Caco-2 (cell line): ENCODE results near the gene ADGRF3. TPM values are rescaled to one million over a fixed set of nuclear protein-coding genes. Genes with fewer than 3 reads are reported as not detected.

Source experiments
- BruUV-seq: library from RNA; stranded (reverse); fragments of 400-500 nt; replicated peaks from 2 replicates; lab custom pipeline; 2021; lab: Mats Ljungman, UMichigan
- CTCF ChIA-PET: fragments of 300-600 bp; sonication (Branson Sonifier 250); formaldehyde crosslinking; loops from one replicate; lab custom pipeline; 2022; ENCODE audit warnings: antibody characterized with exemption; lab: Charles Lee
- POLR2A ChIA-PET: fragments of 300-600 bp; sonication (Branson Sonifier 250); formaldehyde crosslinking; loops from one replicate; lab custom pipeline; 2022; ENCODE audit warnings: antibody characterized with exemption; lab: Charles Lee
- DNase-seq, 2 experiments: peaks; one replicate each; pipeline versions ENCODE4 v3.0.0 to v3.0.0-alpha.2; 2020 to 2022
- H3K27me3 ChIP-seq: replicated peaks from 2 replicates; pipeline ENCODE4 v1.6.0; 2011; ENCODE audit warnings: low read length; ENCODE audit not compliant: control insufficient read depth, insufficient read depth
- H3K36me3 ChIP-seq: 2 replicates; pipeline ENCODE4 v1.5.1; 2011; ENCODE audit warnings: low read length; ENCODE audit not compliant: control insufficient read depth, insufficient read depth
- H3K4me1 ChIP-seq: fragments of 250-450 bp; sonication (Bioruptor Pico); 2 replicates; pipeline ENCODE4 v1.5.1; 2020; ENCODE audit warnings: mild to moderate bottlenecking
- H3K4me3 ChIP-seq: 2 replicates; pipeline ENCODE4 v1.5.1; 2011; ENCODE audit warnings: low read depth, mild to moderate bottlenecking, control low read depth, low read length
- H3K9me3 ChIP-seq: fragments of 250-450 bp; sonication (Bioruptor Pico); 2 replicates; pipeline ENCODE4 v1.5.1; 2020; ENCODE audit warnings: mild to moderate bottlenecking, moderate library complexity
- H3K27ac Mint-ChIP-seq: one replicate; pipeline ENCODE4 v1.8.0; 2022; ENCODE audit warnings: mixed read lengths; ENCODE audit not compliant: unreplicated experiment
- H3K27me3 Mint-ChIP-seq: one replicate; pipeline ENCODE4 v1.8.0; 2022; ENCODE audit warnings: mixed read lengths; ENCODE audit not compliant: insufficient read depth, unreplicated experiment
- H3K36me3 Mint-ChIP-seq: one replicate; pipeline ENCODE4 v1.8.0; 2022; ENCODE audit warnings: mild to moderate bottlenecking, mixed read lengths; ENCODE audit not compliant: insufficient read depth, unreplicated experiment
- H3K4me1 Mint-ChIP-seq: one replicate; pipeline ENCODE4 v1.8.0; 2022; ENCODE audit warnings: low read depth, mixed read lengths; ENCODE audit not compliant: unreplicated experiment
- H3K4me3 Mint-ChIP-seq: one replicate; pipeline ENCODE4 v1.8.0; 2022; ENCODE audit warnings: mild to moderate bottlenecking, moderate library complexity, mixed read lengths; ENCODE audit not compliant: unreplicated experiment
- H3K9me3 Mint-ChIP-seq: one replicate; pipeline ENCODE4 v1.8.0; 2022; ENCODE audit warnings: mixed read lengths; ENCODE audit not compliant: unreplicated experiment
- CTCF ChIP-seq, 2 experiments: fragments of 200-600 bp in 1 of 2; IDR thresholded peaks; 1 replicate in 1 of 2; 2 replicates in 1 of 2; pipeline versions ENCODE4 v1.5.1 to v1.8.0; 2011 to 2022; ENCODE audit warnings: antibody characterized with exemption in 1 of 2, control low read depth in 1 of 2, inconsistent platforms in 1 of 2, low read depth in 1 of 2, low read length in 1 of 2, mild to moderate bottlenecking in 1 of 2, moderate library complexity in 1 of 2; ENCODE audit not compliant: insufficient read depth in 1 of 2, severe bottlenecking in 1 of 2, unreplicated experiment in 1 of 2
- intact Hi-C: fragments of 100-400 bp; cut with micrococcal nuclease; formaldehyde crosslinking; loops from one replicate; pipeline ENCODE4 v1.10.0; 2022; ENCODE audit not compliant: unreplicated experiment
- total RNA-seq: library from RNA; stranded (reverse); gene quantifications from 2 replicates; pipeline ENCODE4 v1.2.3, GENCODE V29; 2022

The ADGRF3 gene
- total RNA-seq, 1 experiment from 2014 or later, result 0.18 TPM

GRCh38 chr2:26285931-26286330 is 60.7 kb downstream of the ADGRF3 start:
- no peak for DNase-seq
- Mint-ChIP-seq H3K36me3 (peaks cover 39% of the 10 kb centered on the region), H3K4me3 (no peak overlapping the region), H3K27me3 (no peaks in the 10 kb centered on the region), H3K9me3 (no peaks in the 10 kb centered on the region), H3K27ac (no peak overlapping the region), H3K4me1 (peaks cover 7% of the 10 kb centered on the region)
- Histone ChIP-seq H3K36me3 (0 out of 2 replicates have a peak, but pooled peaks cover 3% of the 10 kb centered on the region), H3K27me3 (no peaks in the 10 kb centered on the region), H3K9me3 (no peaks in the 10 kb centered on the region), H3K4me3 (no peak overlapping the region), H3K4me1 (peaks cover 8% of the 10 kb centered on the region)
- ChIA-PET POLR2A (no interaction called here), CTCF (no interaction called here)
- BruUV-seq, result no TSS peak
- no peak for TF ChIP-seq CTCF (IDR thresholded peaks at IDR 0.05; ENCODE audit: insufficient read depth in 1 of 2, low read depth in 1 of 2, low read length in 1 of 2, severe bottlenecking in 1 of 2, unreplicated experiment in 1 of 2)
- intact Hi-C loops, result no loop called here

GRCh38 chr2:26284132-26284531 is 62.5 kb downstream of the ADGRF3 start:
- no peak overlapping the region for H3K4me3 ChIP-seq
- BruUV-seq, result no TSS peak
- CTCF ChIA-PET, result no interaction called here
- intact Hi-C loops, result no loop called here
- H3K36me3 ChIP-seq, result 0 out of 2 replicates have a peak, but pooled peaks cover 3% of the 10 kb centered on the region
- POLR2A ChIA-PET, result no interaction called here
- H3K4me3 Mint-ChIP-seq, result no peak overlapping the region
- H3K27me3 Mint-ChIP-seq, result no peaks in the 10 kb centered on the region
- peaks cover 7% of the 10 kb centered on the region for H3K4me1 Mint-ChIP-seq
- H3K9me3 Mint-ChIP-seq, result no peaks in the 10 kb centered on the region
- no peak for DNase-seq
- peaks cover 8% of the 10 kb centered on the region for H3K4me1 ChIP-seq
- TF ChIP-seq CTCF (IDR thresholded peaks at IDR 0.05; ENCODE audit: insufficient read depth in 1 of 2, low read depth in 1 of 2, low read length in 1 of 2, severe bottlenecking in 1 of 2, unreplicated experiment in 1 of 2), result no peak
- no peaks in the 10 kb centered on the region for H3K27me3 ChIP-seq
- no peaks in the 10 kb centered on the region for H3K9me3 ChIP-seq
- H3K27ac Mint-ChIP-seq, result no peak overlapping the region
- H3K36me3 Mint-ChIP-seq, result peaks cover 51% of the 10 kb centered on the region

- CTCF ChIA-PET, result no interaction called here
- H3K36me3 Mint-ChIP-seq, result peaks cover 56% of the 10 kb centered on the region
- no TSS peak for BruUV-seq
- H3K4me3 ChIP-seq, result no peak overlapping the region
- no peaks in the 10 kb centered on the region for H3K27me3 Mint-ChIP-seq
- no peaks in the 10 kb centered on the region for H3K9me3 Mint-ChIP-seq
- TF ChIP-seq CTCF (IDR thresholded peaks at IDR 0.05; ENCODE audit: insufficient read depth in 1 of 2, low read depth in 1 of 2, low read length in 1 of 2, severe bottlenecking in 1 of 2, unreplicated experiment in 1 of 2), result no peak
- intact Hi-C loops, result no loop called here
- POLR2A ChIA-PET, result no interaction called here
- H3K9me3 ChIP-seq, result no peaks in the 10 kb centered on the region
- no peak overlapping the region for H3K4me3 Mint-ChIP-seq
- H3K27ac Mint-ChIP-seq, result no peak overlapping the region
- H3K4me1 ChIP-seq, result peaks cover 8% of the 10 kb centered on the region
- H3K4me1 Mint-ChIP-seq, result peaks cover 7% of the 10 kb centered on the region
- H3K36me3 ChIP-seq, result 0 out of 2 replicates have a peak, but pooled peaks cover 3% of the 10 kb centered on the region
- no peak for DNase-seq
- H3K27me3 ChIP-seq, result no peaks in the 10 kb centered on the region
Measured at GRCh38 chr2:26283606-26284005, 63.0 kb downstream of the ADGRF3 start.
